SIG-M5 treated with dmso at 0.1 percent for 504 hours (cell line): ENCODE data around the gene HIPK4.
A peak's percentile ranks its signal among the peaks of the same experiment; 100 is the strongest.

Source experiments
- DNase-seq: peaks from one replicate; lab custom pipeline; 2025; ENCODE audit not compliant: unreplicated experiment; lab: John Stamatoyannopoulos, UW

Gene HIPK4

DNA sequence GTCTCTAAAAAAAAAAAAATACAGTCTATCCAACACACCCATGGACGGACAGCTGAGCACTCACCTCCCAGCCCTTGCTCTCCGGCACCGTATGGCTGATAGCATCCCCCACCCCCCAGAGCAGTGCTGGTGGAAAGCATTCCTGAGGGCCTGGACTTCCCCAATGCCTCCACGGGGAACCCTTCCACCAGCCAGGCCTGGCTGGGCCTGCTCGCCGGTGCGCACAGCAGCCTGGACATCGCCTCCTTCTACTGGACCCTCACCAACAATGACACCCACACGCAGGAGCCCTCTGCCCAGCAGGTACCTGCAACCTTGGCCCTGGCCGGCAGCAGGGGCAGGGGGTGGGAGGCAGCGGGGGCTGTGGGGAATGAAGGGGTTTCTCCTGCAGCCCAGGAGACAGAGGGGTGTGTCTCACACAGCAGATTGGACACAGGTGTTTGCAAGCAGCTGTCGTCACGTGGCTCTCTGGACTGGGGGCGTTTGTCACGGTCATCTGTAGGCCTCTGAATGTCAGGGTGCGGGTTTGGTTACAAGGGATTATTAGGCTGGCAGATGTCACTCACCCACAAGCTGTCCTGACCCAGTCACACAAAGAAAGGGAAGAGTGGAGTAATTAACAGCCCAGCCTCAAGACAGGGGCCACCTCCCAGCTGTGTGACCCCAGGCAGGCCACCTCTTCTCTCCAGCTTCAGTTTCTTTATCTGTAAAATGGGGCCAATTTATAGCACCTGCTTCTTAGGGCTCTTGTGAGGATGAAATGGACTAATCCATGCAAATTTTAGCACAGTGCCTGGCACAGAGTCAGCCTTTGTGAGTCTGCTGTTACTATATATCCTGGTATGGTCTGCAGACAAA, 22.2 kb downstream of the HIPK4 start:
- DNase-seq, result no peak

DNA sequence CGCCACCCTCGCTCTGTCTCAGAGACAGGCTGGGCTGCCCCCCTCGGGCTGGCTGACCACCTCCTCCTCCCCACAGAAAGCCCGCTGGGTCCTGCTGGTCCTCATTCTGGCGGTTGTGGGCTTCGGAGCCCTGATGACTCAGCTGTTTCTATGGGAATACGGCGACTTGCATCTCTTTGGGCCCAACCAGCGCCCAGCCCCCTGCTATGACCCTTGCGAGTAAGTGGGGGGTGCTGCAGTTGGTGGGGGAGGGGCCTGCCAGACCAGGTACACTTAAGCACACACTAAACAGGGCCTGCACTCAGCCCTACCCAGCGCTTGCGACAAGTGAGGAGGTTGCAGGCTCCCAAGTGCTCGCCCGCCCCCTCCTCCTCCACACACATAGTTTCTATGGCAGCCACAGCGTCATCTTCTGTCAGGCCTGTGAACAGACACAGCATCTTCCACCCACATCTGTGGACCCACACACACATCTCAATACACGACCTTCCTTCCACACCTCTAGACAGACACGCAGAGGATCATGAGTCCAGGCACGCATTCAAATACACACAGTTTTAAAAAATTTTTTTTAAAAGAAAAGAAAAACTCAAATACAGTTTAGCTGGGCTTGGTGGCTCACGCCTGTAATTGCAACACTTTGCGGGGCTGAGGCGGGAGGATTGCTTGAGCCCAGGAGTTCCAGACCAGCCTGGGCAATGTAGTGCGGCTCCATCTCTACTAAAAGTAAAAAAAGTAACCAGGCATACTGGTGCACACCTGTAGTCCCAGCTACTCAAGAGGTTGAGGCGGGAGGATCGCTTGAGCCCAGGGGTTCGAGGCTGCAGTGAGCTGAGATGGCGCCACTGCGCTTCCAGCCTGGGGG, 23.1 kb downstream of the HIPK4 start:
- no peak for DNase-seq

DNA sequence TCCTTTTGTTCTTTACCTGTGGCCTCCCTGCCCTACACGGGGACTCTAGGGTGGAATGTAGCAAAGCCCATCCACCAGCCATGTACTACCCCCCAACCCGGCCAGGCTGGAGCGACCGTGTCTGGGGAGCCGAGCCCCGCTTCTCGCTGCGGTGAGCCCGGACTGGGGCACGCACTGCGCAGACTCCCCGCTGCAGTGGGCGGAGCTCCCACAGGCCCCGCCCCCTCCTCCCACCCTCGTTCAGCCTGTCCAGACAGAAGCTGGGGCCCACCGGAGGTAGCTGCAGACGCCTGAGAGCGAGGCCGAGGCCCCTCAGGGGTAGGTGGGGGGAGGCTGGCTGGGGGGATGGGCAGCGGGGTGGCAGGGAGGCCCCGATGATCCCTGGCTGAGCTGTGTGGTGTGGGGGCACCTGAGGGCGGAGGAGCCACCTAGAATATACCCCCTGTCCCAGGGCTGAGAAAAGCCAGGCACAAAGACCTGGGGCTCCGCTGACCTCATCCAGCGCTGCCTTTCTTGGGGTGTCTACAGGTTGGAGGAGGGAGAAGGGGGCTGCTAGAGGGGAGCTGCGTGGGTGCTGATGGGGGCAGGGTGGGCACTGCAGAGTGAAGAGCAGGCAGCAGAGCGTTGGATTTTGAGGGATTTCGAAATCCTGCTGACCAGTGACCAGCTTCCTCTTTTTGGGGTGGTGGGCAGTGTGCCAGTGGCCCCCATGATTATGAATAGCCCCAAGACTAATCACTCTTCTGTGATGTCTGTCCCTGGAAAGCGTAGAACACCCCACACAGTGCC, 24.2 kb downstream of the HIPK4 start:
- DNase-seq, result no peak

DNA sequence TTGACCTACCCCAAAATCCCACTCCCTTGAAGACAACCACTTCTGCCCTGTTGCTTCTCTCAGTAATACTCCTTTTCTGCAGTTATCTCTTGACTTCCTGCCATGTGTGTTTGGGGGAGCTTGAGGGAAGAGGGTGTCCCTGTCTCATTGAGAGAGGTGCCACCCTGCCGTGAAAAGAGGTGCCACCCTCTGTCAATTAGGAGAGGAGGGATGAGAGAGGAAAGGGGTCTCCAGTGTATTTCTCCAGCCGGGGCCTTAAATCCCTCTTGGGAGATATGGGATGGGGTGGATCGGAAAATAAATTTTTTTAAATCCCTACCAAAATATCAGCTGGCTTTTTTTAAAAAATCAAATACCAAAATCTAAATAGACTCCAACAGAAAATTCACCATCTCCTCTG, 25.0 kb downstream of the HIPK4 start:
- no peak for DNase-seq

DNA sequence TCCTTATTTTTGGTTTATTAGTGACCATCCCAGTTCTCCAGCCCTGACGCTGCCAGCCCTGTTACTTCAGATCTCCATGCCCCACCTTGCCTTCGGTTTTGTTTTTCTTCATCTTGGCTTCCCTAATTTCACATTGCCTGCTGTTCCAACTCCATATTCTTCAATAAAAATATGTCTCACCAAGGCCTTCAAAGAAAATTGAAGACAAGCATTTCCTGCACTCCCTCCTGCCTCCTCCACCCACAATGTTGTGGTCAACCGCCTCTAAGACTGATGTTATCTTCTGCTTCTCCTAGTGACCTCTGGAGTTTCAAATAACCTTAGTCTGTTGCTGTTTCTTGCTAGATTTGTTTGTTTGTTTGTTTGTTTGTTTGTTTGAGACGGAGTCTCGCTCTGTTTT, 26.9 kb downstream of the HIPK4 start:
- no peak for DNase-seq

- no peak for DNase-seq
These were observed 27.8 kb downstream of the HIPK4 start for GRCh38 chr19:40362160-40362559.

GRCh38 chr19:40360708-40361241, 29.2 kb downstream of the HIPK4 start:
- peak; percentile 19 for DNase-seq

- no peak for DNase-seq
These were observed 29.8 kb downstream of the HIPK4 start for GRCh38 chr19:40360020-40360707.

DNA sequence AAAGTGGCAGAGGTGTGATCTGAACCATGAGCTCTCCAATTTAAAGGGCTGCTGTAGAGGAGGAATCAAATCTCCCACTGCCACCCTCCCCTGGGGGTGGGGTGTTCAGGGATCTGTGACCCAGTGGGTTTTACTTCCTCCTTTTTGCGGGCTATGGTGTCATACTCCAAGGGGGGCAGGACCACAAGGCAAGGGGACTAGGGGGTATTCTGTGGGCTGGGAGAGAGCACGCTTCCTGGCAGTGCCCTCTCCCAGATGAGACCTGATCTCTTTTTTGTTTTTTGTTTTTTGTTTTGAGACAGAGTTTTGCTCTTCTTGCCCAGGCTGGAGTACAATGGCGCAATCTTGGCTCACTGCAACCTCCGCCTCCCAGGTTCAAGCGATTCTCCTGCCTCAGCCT, 31.2 kb downstream of the HIPK4 start:
- DNase-seq, result peak; percentile 89

DNA sequence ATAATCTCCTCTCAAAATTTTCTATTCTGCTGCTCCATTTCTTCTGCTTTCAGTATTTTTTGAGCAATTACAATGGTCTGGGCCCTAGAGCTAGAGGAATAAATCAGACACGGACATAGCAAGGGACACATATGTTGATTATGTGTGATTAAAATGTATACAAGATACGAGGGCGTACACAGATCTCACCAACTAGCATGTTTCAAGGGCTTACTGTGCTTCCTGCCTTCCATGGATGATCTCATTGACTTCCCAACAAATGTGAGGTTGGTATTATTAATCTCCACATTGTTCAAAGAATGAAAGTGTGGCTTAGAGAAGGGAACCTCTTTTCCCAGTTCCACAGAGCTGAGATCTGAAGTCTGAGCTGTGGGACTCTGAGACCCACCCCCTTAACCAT, 32.3 kb downstream of the HIPK4 start:
- no peak for DNase-seq

GRCh38 chr19:40356681-40357595, 33.0 kb downstream of the HIPK4 start:
- no peak for DNase-seq

- DNase-seq, result no peak
These were observed 33.9 kb downstream of the HIPK4 start for GRCh38 chr19:40355975-40356680.

GRCh38 chr19:40348961-40349507, 40.9 kb downstream of the HIPK4 start:
- DNase-seq, result peak; percentile 42

GRCh38 chr19:40348125-40348913, 41.7 kb downstream of the HIPK4 start, which contains the start of the genes C19orf47 and PLD3:
C19orf47 (minus strand) TSS chr19:40348397; CDS start chr19:40341857, 6,540 bp downstream.
PLD3 (plus strand) TSS chr19:40348695; CDS start chr19:40366484, 17,789 bp downstream.
- peak; percentile 96 for DNase-seq

DNA sequence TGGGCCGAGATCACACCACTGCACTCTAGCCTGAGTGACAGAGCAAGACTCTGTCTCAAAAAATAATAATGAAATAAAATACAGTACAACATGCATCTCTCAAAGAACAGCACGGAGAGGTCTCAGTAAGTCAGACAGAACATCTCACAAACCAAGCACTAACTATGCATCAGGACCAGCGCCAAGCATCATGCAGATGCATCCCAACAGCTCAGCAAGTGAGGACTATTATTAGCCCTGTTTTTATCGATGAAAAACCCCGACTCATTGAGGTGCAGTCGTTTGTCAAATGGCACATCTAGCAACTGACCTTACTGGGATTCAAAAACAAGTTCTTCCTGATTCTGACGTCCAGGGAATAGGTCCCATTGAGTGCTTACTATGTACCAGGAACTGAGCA, 45.6 kb downstream of the HIPK4 start:
- DNase-seq, result peak; percentile 21

- DNase-seq, result no peak
These were observed 47.2 kb downstream of the HIPK4 start for GRCh38 chr19:40342644-40343311.
